Stimulated activated naive B cell treated with anti-CD40 and anti-IgM and Interleukin-4, amounts not matched to agents 10 μg/mL and 1 μg/mL and 100 μg/mL, for 72 hours (primary cell): Measurements from ENCODE around the gene CDH26.

Source experiments
- ATAC-seq, 2 donors: fragments of 150-1000 bp; cut with Tn5 transposase; replicated peaks; 2 replicates each; pipeline ENCODE4 v1.10.0; 2021; ENCODE audit warnings: moderate library complexity in 1 of 2
- DNase-seq: peaks from one replicate; pipeline ENCODE4 v3.0.0; 2021
- H3K27ac Mint-ChIP-seq: one replicate; pipeline ENCODE4 v1.8.0; 2022; ENCODE audit warnings: mild to moderate bottlenecking, mixed read lengths
- H3K27me3 Mint-ChIP-seq, 2 donors: one replicate each; pipeline ENCODE4 v1.8.0; 2022; ENCODE audit warnings: mixed read lengths in 2 of 2
- H3K36me3 Mint-ChIP-seq, 2 donors: one replicate each; pipeline ENCODE4 v1.8.0; 2022; ENCODE audit warnings: mixed read lengths in 2 of 2, mild to moderate bottlenecking in 1 of 2
- H3K4me1 Mint-ChIP-seq, 2 donors: one replicate each; pipeline ENCODE4 v1.8.0; 2022; ENCODE audit warnings: mixed read lengths in 2 of 2, mild to moderate bottlenecking in 1 of 2
- H3K4me3 Mint-ChIP-seq, 2 donors: one replicate each; pipeline ENCODE4 v1.8.0; 2022; ENCODE audit warnings: mild to moderate bottlenecking in 2 of 2, mixed read lengths in 2 of 2, moderate library complexity in 1 of 2
- H3K9me3 Mint-ChIP-seq, 2 donors: one replicate each; pipeline ENCODE4 v1.8.0; 2022; ENCODE audit warnings: mixed read lengths in 2 of 2, mild to moderate bottlenecking in 1 of 2

CDH26 gene

GRCh38 chr20:59984541-59984940, 26.3 kb downstream of the CDH26 start:
- no peak overlapping the region for H3K4me3 Mint-ChIP-seq
- H3K27ac Mint-ChIP-seq: no peak overlapping the region
- no peaks in the 10 kb centered on the region for H3K9me3 Mint-ChIP-seq
- peaks cover 4 to 11% of the 10 kb centered on the region in 2 donors for H3K4me1 Mint-ChIP-seq
- ATAC-seq (no peak), DNase-seq (no peak)
- no peaks in the 10 kb centered on the region for H3K27me3 Mint-ChIP-seq
- peaks cover 4 to 16% of the 10 kb centered on the region in 2 donors for H3K36me3 Mint-ChIP-seq

- no peak overlapping the region for H3K4me3 Mint-ChIP-seq
- no peaks in the 10 kb centered on the region for H3K9me3 Mint-ChIP-seq
- DNase-seq (no peak), ATAC-seq (no peak)
- H3K4me1 Mint-ChIP-seq: peaks cover 4 to 11% of the 10 kb centered on the region in 2 donors
- no peak overlapping the region for H3K27ac Mint-ChIP-seq
- peaks cover 4 to 20% of the 10 kb centered on the region in 2 donors for H3K36me3 Mint-ChIP-seq
- H3K27me3 Mint-ChIP-seq: no peaks in the 10 kb centered on the region
Measured at GRCh38 chr20:59985164-59985563, 26.9 kb downstream of the CDH26 start.

GRCh38 chr20:59985864-59986263, 27.6 kb downstream of the CDH26 start:
- ATAC-seq (no peak), DNase-seq (no peak)
- H3K4me1 Mint-ChIP-seq: peaks cover 4 to 11% of the 10 kb centered on the region in 2 donors
- peaks cover 4 to 20% of the 10 kb centered on the region in 2 donors for H3K36me3 Mint-ChIP-seq
- no peaks in the 10 kb centered on the region for H3K27me3 Mint-ChIP-seq
- no peak overlapping the region for H3K4me3 Mint-ChIP-seq
- no peaks in the 10 kb centered on the region for H3K9me3 Mint-ChIP-seq
- no peak overlapping the region for H3K27ac Mint-ChIP-seq

DNA sequence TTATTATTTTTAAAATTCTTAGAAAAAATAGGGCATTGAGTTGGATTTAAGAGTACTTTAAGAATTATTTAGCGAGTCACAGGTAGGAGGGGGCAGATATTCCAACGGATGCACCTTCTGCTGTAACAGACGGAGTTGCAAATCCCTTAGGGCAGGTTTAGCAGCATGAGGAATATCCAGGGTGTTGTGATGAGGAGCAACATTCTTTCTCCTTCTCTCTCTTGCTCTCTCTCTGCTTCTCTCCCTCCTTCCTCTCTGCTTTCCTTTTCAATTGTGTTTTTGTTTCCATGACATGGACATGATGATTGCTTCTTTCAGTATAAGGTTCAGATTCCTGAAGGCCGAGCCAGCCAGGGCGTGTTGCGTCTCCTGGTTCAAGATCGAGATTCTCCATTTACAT, 28.9 kb downstream of the CDH26 start:
- Mint-ChIP-seq H3K27me3 (no peaks in the 10 kb centered on the region), H3K27ac (no peak overlapping the region), H3K36me3 (peaks cover 4 to 18% of the 10 kb centered on the region in 2 donors), H3K9me3 (no peaks in the 10 kb centered on the region), H3K4me1 (peaks cover 4 to 11% of the 10 kb centered on the region in 2 donors), H3K4me3 (no peak overlapping the region)
- no peak for DNase-seq
- no peak for ATAC-seq

DNA sequence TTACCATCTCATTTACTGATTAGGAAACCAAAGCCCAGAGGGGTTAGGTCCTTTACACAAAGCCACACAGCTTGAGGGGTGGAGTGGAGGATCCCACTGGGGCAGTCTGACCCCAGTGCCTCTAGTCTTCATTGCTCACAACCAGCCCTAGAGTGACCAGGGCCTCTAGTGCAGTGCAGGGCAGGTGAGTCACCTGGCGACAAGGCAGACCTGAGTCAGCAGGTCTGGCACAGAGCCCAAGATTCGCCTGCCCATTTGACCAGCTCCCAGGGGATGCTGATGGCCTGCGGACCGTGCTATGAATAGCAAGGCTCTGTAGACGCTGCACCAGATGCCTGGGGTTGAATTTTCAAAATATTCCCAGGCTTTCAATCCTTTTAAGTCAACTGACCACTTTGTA, 29.9 kb downstream of the CDH26 start:
- Mint-ChIP-seq H3K27me3 (no peaks in the 10 kb centered on the region), H3K36me3 (peaks cover 4 to 16% of the 10 kb centered on the region in 2 donors), H3K4me1 (peaks cover 4 to 11% of the 10 kb centered on the region in 2 donors), H3K9me3 (no peaks in the 10 kb centered on the region), H3K27ac (no peak overlapping the region), H3K4me3 (no peak overlapping the region)
- no peak for ATAC-seq
- DNase-seq: no peak

DNA sequence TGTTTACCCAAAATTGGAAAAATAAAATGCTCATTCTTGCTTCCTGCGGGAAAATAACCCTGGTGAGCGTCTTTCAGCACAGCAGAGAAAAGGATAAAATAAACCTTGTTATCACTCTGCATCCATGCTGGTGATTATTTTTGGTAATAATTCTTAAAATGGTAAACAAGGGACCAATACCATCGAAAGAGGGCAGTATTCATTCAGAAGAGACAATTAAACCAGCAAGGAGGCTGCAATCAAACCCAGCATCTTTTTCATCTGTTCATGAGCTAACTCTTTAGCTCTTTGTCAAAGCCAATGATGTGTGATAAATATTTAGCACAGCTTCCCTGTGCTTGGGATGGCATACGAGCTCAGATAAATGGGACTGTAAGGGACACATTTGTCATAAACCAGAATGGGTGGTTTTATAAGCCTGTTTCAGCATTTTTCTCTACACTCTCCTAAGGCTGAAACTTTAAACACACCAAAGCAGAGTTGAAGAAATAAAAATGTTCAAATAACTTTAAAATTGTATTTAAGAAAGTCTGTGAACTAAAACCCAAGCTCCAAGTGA, 34.4 kb downstream of the CDH26 start:
- H3K27me3 Mint-ChIP-seq: peaks cover 11 to 25% of the 10 kb centered on the region in 2 donors
- H3K36me3 Mint-ChIP-seq: peaks cover 3 to 17% of the 10 kb centered on the region in 2 donors
- no peak overlapping the region for H3K27ac Mint-ChIP-seq
- H3K4me3 Mint-ChIP-seq: no peak overlapping the region
- no peaks in the 10 kb centered on the region for H3K9me3 Mint-ChIP-seq
- DNase-seq (no peak), ATAC-seq (no peak)
- H3K4me1 Mint-ChIP-seq: no peaks in the 10 kb centered on the region

DNA sequence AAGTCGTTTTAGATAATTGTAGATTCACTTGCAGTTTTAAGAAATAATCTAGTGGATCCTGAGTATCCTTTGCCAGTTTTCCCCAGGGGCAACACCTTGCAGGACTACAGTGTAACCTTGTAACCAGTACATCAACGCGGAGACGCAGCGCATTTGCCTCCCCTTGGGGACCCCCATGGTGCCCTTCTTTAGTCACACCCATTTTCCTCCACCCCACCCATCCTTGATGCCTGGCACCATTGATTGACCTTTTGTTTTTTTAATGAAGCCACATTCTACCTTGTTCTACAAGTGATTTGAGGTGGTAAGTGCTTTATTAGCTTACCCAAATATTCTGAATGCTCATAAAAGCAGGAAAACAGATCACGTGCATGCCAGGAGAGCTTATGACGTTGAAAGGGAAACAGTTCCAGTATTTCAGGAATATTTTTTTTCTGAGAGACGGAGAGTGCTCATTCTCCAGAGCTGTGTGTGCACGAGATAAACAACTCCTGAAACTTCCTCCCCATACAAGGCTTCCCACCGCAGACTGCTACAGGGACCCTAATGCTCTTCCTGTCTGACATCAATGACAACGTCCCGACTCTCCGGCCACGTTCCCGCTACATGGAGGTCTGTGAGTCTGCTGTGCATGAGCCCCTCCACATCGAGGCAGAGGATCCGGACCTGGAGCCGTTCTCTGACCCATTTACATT, 35.7 kb downstream of the CDH26 start:
- Mint-ChIP-seq H3K9me3 (no peaks in the 10 kb centered on the region), H3K27ac (no peak overlapping the region), H3K27me3 (peaks cover 11 to 25% of the 10 kb centered on the region in 2 donors), H3K36me3 (peaks cover 1 to 17% of the 10 kb centered on the region in 2 donors), H3K4me3 (no peak overlapping the region), H3K4me1 (no peaks in the 10 kb centered on the region)
- no peak for DNase-seq
- ATAC-seq: no peak

GRCh38 chr20:59994697-59995122, 36.5 kb downstream of the CDH26 start:
- no peak overlapping the region for H3K27ac Mint-ChIP-seq
- H3K27me3 Mint-ChIP-seq: peaks cover 11 to 25% of the 10 kb centered on the region in 2 donors
- H3K4me1 Mint-ChIP-seq: no peaks in the 10 kb centered on the region
- no peak for DNase-seq
- peaks cover 0 to 15% of the 10 kb centered on the region in 2 donors for H3K36me3 Mint-ChIP-seq
- ATAC-seq: no peak
- H3K9me3 Mint-ChIP-seq: no peaks in the 10 kb centered on the region
- H3K4me3 Mint-ChIP-seq: no peak overlapping the region

GRCh38 chr20:59996108-59996507, 37.9 kb downstream of the CDH26 start:
- H3K4me3 Mint-ChIP-seq: no peak overlapping the region
- ATAC-seq (no peak), DNase-seq (no peak)
- H3K27ac Mint-ChIP-seq: no peak overlapping the region
- no peaks in the 10 kb centered on the region for H3K4me1 Mint-ChIP-seq
- peaks cover 12 to 25% of the 10 kb centered on the region in 2 donors for H3K27me3 Mint-ChIP-seq
- no peaks in the 10 kb centered on the region for H3K9me3 Mint-ChIP-seq
- peaks cover 0 to 12% of the 10 kb centered on the region in 2 donors for H3K36me3 Mint-ChIP-seq

DNA sequence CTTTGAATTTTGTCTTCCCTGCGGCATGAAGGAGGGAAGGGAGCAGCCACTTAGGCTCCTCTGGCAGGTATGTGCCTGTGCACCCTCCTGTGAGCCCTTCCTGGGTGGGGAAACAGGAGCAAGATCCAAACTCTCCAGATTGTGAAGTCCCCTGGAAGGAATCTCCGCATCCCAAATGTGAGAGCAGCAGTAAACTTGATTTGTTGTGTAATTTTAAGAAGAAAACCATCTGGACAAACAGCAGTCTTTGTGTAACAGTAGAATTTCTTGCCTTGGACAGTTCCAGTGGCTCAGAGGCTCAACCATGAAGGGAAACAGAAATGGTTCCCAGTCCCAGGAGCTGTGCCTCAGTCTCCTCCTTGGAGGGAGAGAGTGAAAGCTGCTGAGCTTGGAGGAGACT, 39.7 kb downstream of the CDH26 start:
- no peak overlapping the region for H3K4me3 Mint-ChIP-seq
- H3K27me3 Mint-ChIP-seq: peaks cover 14 to 25% of the 10 kb centered on the region in 2 donors
- H3K4me1 Mint-ChIP-seq: no peaks in the 10 kb centered on the region
- H3K27ac Mint-ChIP-seq: no peak overlapping the region
- ATAC-seq (no peak), DNase-seq (no peak)
- H3K9me3 Mint-ChIP-seq: no peaks in the 10 kb centered on the region
- H3K36me3 Mint-ChIP-seq: peaks cover 0 to 12% of the 10 kb centered on the region in 2 donors

GRCh38 chr20:59999502-59999901, 41.3 kb downstream of the CDH26 start:
- Mint-ChIP-seq H3K27me3 (peaks cover 9 to 12% of the 10 kb centered on the region in 2 donors), H3K4me1 (no peaks in the 10 kb centered on the region), H3K4me3 (no peak overlapping the region), H3K36me3 (peaks cover 0 to 7% of the 10 kb centered on the region in 2 donors), H3K9me3 (no peaks in the 10 kb centered on the region), H3K27ac (no peak overlapping the region)
- DNase-seq: no peak
- no peak for ATAC-seq

- peaks cover 0 to 6% of the 10 kb centered on the region in 2 donors for H3K36me3 Mint-ChIP-seq
- no peak overlapping the region for H3K4me3 Mint-ChIP-seq
- no peaks in the 10 kb centered on the region for H3K4me1 Mint-ChIP-seq
- ATAC-seq (no peak), DNase-seq (no peak)
- peaks cover 6% of the 10 kb centered on the region in 2 donors for H3K27me3 Mint-ChIP-seq
- no peak overlapping the region for H3K27ac Mint-ChIP-seq
- no peaks in the 10 kb centered on the region for H3K9me3 Mint-ChIP-seq
Measured at GRCh38 chr20:60000271-60001042, 42.2 kb downstream of the CDH26 start.

DNA sequence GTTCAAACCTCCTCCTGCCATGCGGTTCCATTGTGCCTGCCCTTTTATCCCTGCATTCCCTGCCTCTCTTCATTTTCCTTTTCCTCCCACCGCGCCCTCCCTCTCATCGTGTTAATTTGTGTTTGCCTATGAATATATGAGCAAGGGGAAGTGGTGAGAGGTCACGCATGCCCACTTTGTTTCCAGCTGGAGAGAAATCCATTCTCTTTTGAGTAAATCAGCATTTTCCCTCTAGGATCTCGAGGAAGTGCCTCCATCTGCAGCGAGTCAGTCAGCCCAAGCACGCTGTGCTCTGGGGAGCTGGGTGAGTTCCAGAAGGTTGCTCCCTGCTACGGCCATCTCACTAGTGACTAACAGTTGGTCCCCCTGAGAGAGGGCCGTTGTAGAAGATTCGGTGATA, 42.9 kb downstream of the CDH26 start:
- Mint-ChIP-seq H3K4me3 (no peak overlapping the region), H3K27ac (no peak overlapping the region), H3K36me3 (peaks cover 0 to 4% of the 10 kb centered on the region in 2 donors), H3K27me3 (peaks cover 0 to 3% of the 10 kb centered on the region in 2 donors), H3K4me1 (no peaks in the 10 kb centered on the region), H3K9me3 (no peaks in the 10 kb centered on the region)
- no peak for DNase-seq
- no peak for ATAC-seq

GRCh38 chr20:60003776-60004175, 45.6 kb downstream of the CDH26 start:
- DNase-seq (no peak), ATAC-seq (no peak)
- Mint-ChIP-seq H3K36me3 (no peaks in the 10 kb centered on the region), H3K4me1 (peaks cover 0 to 11% of the 10 kb centered on the region in 2 donors), H3K9me3 (no peaks in the 10 kb centered on the region), H3K27ac (no peak overlapping the region), H3K4me3 (no peak overlapping the region), H3K27me3 (peaks cover 0 to 3% of the 10 kb centered on the region in 2 donors)
